Glomerular visceral epithelial cell (primary cell): ENCODE data around the gene RSPH9.
"Not testable (repeated sequence)": the region's sequence is repeated elsewhere in the genome, so short reads cannot be mapped to it uniquely, and the experiment has no call there.

Experiments
- DNase-seq: peaks from one replicate; pipeline ENCODE4 v3.0.0-alpha.2; 2016; ENCODE audit errors: extremely low spot score

The RSPH9 gene

GRCh38 chr6:43687079-43687436, 42.2 kb downstream of the RSPH9 start:
- no peak for DNase-seq

- peak; percentile 79 for DNase-seq
Measured at GRCh38 chr6:43687437-43688347, 42.9 kb downstream of the RSPH9 start, which contains the start of gene MRPS18A. TSS of gene MRPS18A (minus strand) at chr6:43687791. CDS start at chr6:43687779, 12 bp downstream.

- no peak for DNase-seq
Measured at GRCh38 chr6:43689421-43689820, 44.6 kb downstream of the RSPH9 start.

- no peak for DNase-seq
Measured at GRCh38 chr6:43695215-43695966, 50.6 kb downstream of the RSPH9 start.

GRCh38 chr6:43695967-43696291, 51.1 kb downstream of the RSPH9 start:
- no peak for DNase-seq

GRCh38 chr6:43697421-43697820, 52.6 kb downstream of the RSPH9 start:
- no peak for DNase-seq

GRCh38 chr6:43698584-43699349, 53.9 kb downstream of the RSPH9 start:
- peak; percentile 26 for DNase-seq

- peak; percentile 31 for DNase-seq
Measured at GRCh38 chr6:43699564-43700186, 54.8 kb downstream of the RSPH9 start.

- not testable (repeated sequence) for DNase-seq
Measured at GRCh38 chr6:43700939-43701560, 56.2 kb downstream of the RSPH9 start.

GRCh38 chr6:43702171-43702533, 57.3 kb downstream of the RSPH9 start:
- DNase-seq, result no peak

- DNase-seq, result peak; percentile 83
Measured at GRCh38 chr6:43702534-43703440, 58.0 kb downstream of the RSPH9 start.

GRCh38 chr6:43703512-43704429, 58.9 kb downstream of the RSPH9 start:
- DNase-seq, result no peak

- DNase-seq, result no peak
Measured at GRCh38 chr6:43705996-43706395, 61.2 kb downstream of the RSPH9 start.

- no peak for DNase-seq
Measured at GRCh38 chr6:43706788-43707187, 62.0 kb downstream of the RSPH9 start.

GRCh38 chr6:43707269-43707668, 62.4 kb downstream of the RSPH9 start:
- DNase-seq, result no peak

- no peak for DNase-seq
Measured at GRCh38 chr6:43707767-43708166, 62.9 kb downstream of the RSPH9 start.

GRCh38 chr6:43708860-43709653, 64.2 kb downstream of the RSPH9 start:
- no peak for DNase-seq

GRCh38 chr6:43709654-43710303, 64.9 kb downstream of the RSPH9 start:
- no peak for DNase-seq
